SK-N-SH (cell line): ENCODE data around the gene ZFHX3. TPM values are rescaled to one million over a fixed set of nuclear protein-coding genes. Genes with fewer than 3 reads are reported as not detected.

Source experiments
- CTCF ChIA-PET: fragments of 300-600, 350-600 bp; formaldehyde crosslinking; extraction: SDS; loops from one replicate; lab custom pipeline; 2021; lab: Yijun Ruan, JAX
- POLR2A ChIA-PET: fragments of 350-600 bp; sonication (Branson Sonifier 250); formaldehyde crosslinking; extraction: SDS; loops from one replicate; lab custom pipeline; 2020; ENCODE audit warnings: antibody characterized with exemption, inconsistent platforms; lab: Yijun Ruan, JAX
- DNase-seq: peaks from one replicate; pipeline ENCODE4 v3.0.0; 2012
- H2AFZ ChIP-seq: fragments of 200-600 bp; sonication (generic); 2 replicates; pipeline ENCODE4 v1.8.1; 2016; ENCODE audit warnings: antibody characterized with exemption, mild to moderate bottlenecking, low read depth
- H3F3A ChIP-seq: fragments of 200-600 bp; sonication (generic); replicated peaks from 2 replicates; pipeline ENCODE3; 2016; ENCODE audit warnings: antibody characterized with exemption, mild to moderate bottlenecking; ENCODE audit not compliant: insufficient read depth
- H3K27ac ChIP-seq, 2 experiments: fragments of 200-500 bp in 1 of 2; fragments of 200-600 bp in 1 of 2; sonication (Bioruptor generic) in 1 of 2; sonication (generic), shearing (Covaris generic) in 1 of 2; 2 replicates each; pipeline versions ENCODE4 v1.5.1 to v1.6.1; 2014 to 2016; ENCODE audit warnings: low read depth in 2 of 2, inconsistent platforms in 1 of 2, low read length in 1 of 2, mild to moderate bottlenecking in 1 of 2, mixed read lengths in 1 of 2
- H3K27me3 ChIP-seq: fragments of 200-600 bp; sonication (generic), shearing (Covaris generic); 2 replicates; pipeline ENCODE4 v1.6.1; 2016; ENCODE audit warnings: mixed run types; ENCODE audit not compliant: insufficient read depth
- H3K36me3 ChIP-seq, 2 experiments: fragments of 200-500 bp in 1 of 2; fragments of 200-600 bp in 1 of 2; sonication (Bioruptor generic) in 1 of 2; sonication (generic) in 1 of 2; replicated peaks in 1 of 2; 2 replicates each; pipeline versions ENCODE3 to v1.5.1; 2014 to 2016; ENCODE audit warnings: low read length in 1 of 2, mild to moderate bottlenecking in 1 of 2; ENCODE audit not compliant: insufficient read depth in 2 of 2, control insufficient read depth in 1 of 2
- H3K4me1 ChIP-seq, 2 experiments: fragments of 200-500 bp in 1 of 2; fragments of 200-600 bp in 1 of 2; sonication (Bioruptor generic) in 1 of 2; sonication (generic), shearing (Covaris generic) in 1 of 2; 2 replicates each; pipeline versions ENCODE4 v1.5.1 to v1.6.1; 2014 to 2016; ENCODE audit warnings: low read depth in 1 of 2, low read length in 1 of 2, mixed run types in 1 of 2; ENCODE audit not compliant: insufficient read depth in 2 of 2, control insufficient read depth in 1 of 2
- H3K4me2 ChIP-seq: fragments of 200-600 bp; sonication (generic), shearing (Covaris generic); 2 replicates; pipeline ENCODE4 v1.6.1; 2017; ENCODE audit warnings: mixed run types
- H3K4me3 ChIP-seq, 2 experiments: fragments of 200-500 bp in 1 of 2; fragments of 200-600 bp in 1 of 2; sonication (Bioruptor generic) in 1 of 2; sonication (generic), shearing (Covaris generic) in 1 of 2; 2 replicates each; pipeline versions ENCODE4 v1.5.1 to v1.8.1; 2014 to 2016; ENCODE audit warnings: low read depth in 2 of 2, inconsistent platforms in 1 of 2, low read length in 1 of 2, mild to moderate bottlenecking in 1 of 2, mixed read lengths in 1 of 2, moderate library complexity in 1 of 2
- H3K79me2 ChIP-seq: fragments of 200-600 bp; sonication (generic); 2 replicates; pipeline ENCODE4 v1.8.1; 2017; ENCODE audit warnings: mild to moderate bottlenecking; ENCODE audit not compliant: insufficient read depth
- H3K9ac ChIP-seq: fragments of 200-600 bp; sonication (generic); 2 replicates; pipeline ENCODE4 v1.6.1; 2017; ENCODE audit warnings: mixed run types
- H3K9me2 ChIP-seq: fragments of 200-600 bp; sonication (generic); 2 replicates; pipeline ENCODE4 v1.6.1; 2017; ENCODE audit warnings: mixed run types
- H3K9me3 ChIP-seq: fragments of 200-600 bp; sonication (generic); 2 replicates; pipeline ENCODE4 v1.6.1; 2017; ENCODE audit warnings: mixed run types, mild to moderate bottlenecking, moderate library complexity
- H4K20me1 ChIP-seq: fragments of 200-600 bp; sonication (generic); 2 replicates; pipeline ENCODE4 v1.6.1; 2017; ENCODE audit warnings: mild to moderate bottlenecking, mixed run types; ENCODE audit not compliant: insufficient read depth
- ELF1 ChIP-seq: IDR thresholded peaks from 2 replicates; pipeline ENCODE4 v1.4.0; 2012
- EP300 ChIP-seq, 2 experiments: IDR thresholded peaks; 2 replicates each; pipeline versions ENCODE4 v1.4.0 to v1.6.1; 2012; ENCODE audit warnings: borderline replicate concordance in 1 of 2, low read depth in 1 of 2, low read length in 1 of 2
- FOSL2 ChIP-seq: IDR thresholded peaks from 2 replicates; pipeline ENCODE4 v1.4.0; 2012; ENCODE audit warnings: low read depth, mild to moderate bottlenecking, moderate library complexity, borderline replicate concordance
- GABPA ChIP-seq: IDR thresholded peaks from 2 replicates; pipeline ENCODE4 v1.4.0; 2012; ENCODE audit warnings: low read depth, mild to moderate bottlenecking
- JUND ChIP-seq: IDR thresholded peaks from 2 replicates; pipeline ENCODE4 v1.4.0; 2012
- MEF2A ChIP-seq: IDR thresholded peaks from 2 replicates; pipeline ENCODE4 v1.4.0; 2012; ENCODE audit warnings: low read depth, borderline replicate concordance
- MXI1 ChIP-seq: IDR thresholded peaks from 2 replicates; pipeline ENCODE4 v1.6.1; 2012; ENCODE audit warnings: mild to moderate bottlenecking, low read depth, low read length, improper control_type of control experiment
- PBX3 ChIP-seq: IDR thresholded peaks from 2 replicates; pipeline ENCODE4; 2012
- RAD21 ChIP-seq: IDR thresholded peaks from 2 replicates; pipeline ENCODE4 v1.6.1; 2012; ENCODE audit warnings: mild to moderate bottlenecking, low read length
- REST ChIP-seq: IDR thresholded peaks from 2 replicates; pipeline ENCODE4 v1.6.1; 2012; ENCODE audit warnings: mild to moderate bottlenecking, low read depth, low read length, moderate library complexity
- SIN3A ChIP-seq: IDR thresholded peaks from 2 replicates; pipeline ENCODE4 v1.6.1; 2012; ENCODE audit warnings: low read depth, mild to moderate bottlenecking, low read length, moderate library complexity, borderline replicate concordance
- TCF12 ChIP-seq: IDR thresholded peaks from 2 replicates; pipeline ENCODE4 v1.4.0; 2012
- TEAD4 ChIP-seq: IDR thresholded peaks from 2 replicates; pipeline ENCODE4 v1.4.0; 2012; ENCODE audit warnings: mild to moderate bottlenecking, borderline replicate concordance; ENCODE audit not compliant: insufficient read depth
- USF1 ChIP-seq: IDR thresholded peaks from 2 replicates; pipeline ENCODE4 v1.4.0; 2012; ENCODE audit warnings: low read depth, borderline replicate concordance
- ZBTB33 ChIP-seq: IDR thresholded peaks from 2 replicates; pipeline ENCODE4 v1.4.0; 2012; ENCODE audit warnings: low read depth, borderline replicate concordance
- WGBS: methylation state at CpG from one replicate; pipeline ENCODE4 v1.1.6; 2017; ENCODE audit warnings: low lambda C conversion rate; 5-methylcytosine and 5-hydroxymethylcytosine counted together
- polyA plus RNA-seq, 3 experiments: library from polyadenylated mRNA; depleted of rRNA; stranded (reverse); fragments of >200 nt; gene quantifications; 2 replicates each; pipeline ENCODE4 v1.2.3, GENCODE V29; 2012
- TF ChIP-seq, protein P1 (sequence below): fragments of 150-350 bp; IDR thresholded peaks from 2 replicates; pipeline ENCODE4 v1.6.1; 2016; ENCODE audit warnings: mild to moderate bottlenecking, low read depth, low read length
- TF ChIP-seq, protein P2 (sequence below): fragments of 150-350 bp; IDR thresholded peaks from 2 replicates; pipeline ENCODE4 v1.6.1; 2017; ENCODE audit warnings: antibody characterized with exemption, low read length, low read depth, borderline replicate concordance

The ZFHX3 gene
- polyA plus RNA-seq, 1 of the 3 experiments (the other 2 are of a cell fraction): 2.0 TPM

GRCh38 chr16:73021866-73022495 is 25.9 kb downstream of the ZFHX3 start:
- H3K27me3 ChIP-seq: no peaks in the 10 kb centered on the region
- no peaks in the 10 kb centered on the region for H3K36me3 ChIP-seq
- no peaks in the 10 kb centered on the region for H3K9me2 ChIP-seq
- WGBS: 85% methylated on average over 10 of the region's 12 CpGs
- no peak overlapping the region for H3K9ac ChIP-seq
- POLR2A ChIA-PET: no interaction called here
- H3F3A ChIP-seq: peaks cover 32% of the 10 kb centered on the region
- H4K20me1 ChIP-seq: peaks cover 73% of the 10 kb centered on the region
- no peak overlapping the region for H3K4me3 ChIP-seq
- H2AFZ ChIP-seq: no peak overlapping the region
- CTCF ChIA-PET: interaction anchor here (0.7 to 2.1 kb wide), 2 partner anchors 10 to 61 kb away, joined by 3 to 4 read pairs; no protein-coding TSS in a partner anchor
- TF ChIP-seq ZBTB33: no peak
- no peak for TF ChIP-seq PBX3
- TF ChIP-seq, protein P1, sequence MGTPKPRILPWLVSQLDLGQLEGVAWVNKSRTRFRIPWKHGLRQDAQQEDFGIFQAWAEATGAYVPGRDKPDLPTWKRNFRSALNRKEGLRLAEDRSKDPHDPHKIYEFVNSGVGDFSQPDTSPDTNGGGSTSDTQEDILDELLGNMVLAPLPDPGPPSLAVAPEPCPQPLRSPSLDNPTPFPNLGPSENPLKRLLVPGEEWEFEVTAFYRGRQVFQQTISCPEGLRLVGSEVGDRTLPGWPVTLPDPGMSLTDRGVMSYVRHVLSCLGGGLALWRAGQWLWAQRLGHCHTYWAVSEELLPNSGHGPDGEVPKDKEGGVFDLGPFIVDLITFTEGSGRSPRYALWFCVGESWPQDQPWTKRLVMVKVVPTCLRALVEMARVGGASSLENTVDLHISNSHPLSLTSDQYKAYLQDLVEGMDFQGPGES: no peak
- no peak for TF ChIP-seq REST
- no peak for TF ChIP-seq MEF2A
- no peak for TF ChIP-seq USF1
- no peak for TF ChIP-seq RAD21
- TF ChIP-seq SIN3A: no peak
- TF ChIP-seq TCF12: no peak
- no peak for TF ChIP-seq TEAD4
- TF ChIP-seq, protein P2, sequence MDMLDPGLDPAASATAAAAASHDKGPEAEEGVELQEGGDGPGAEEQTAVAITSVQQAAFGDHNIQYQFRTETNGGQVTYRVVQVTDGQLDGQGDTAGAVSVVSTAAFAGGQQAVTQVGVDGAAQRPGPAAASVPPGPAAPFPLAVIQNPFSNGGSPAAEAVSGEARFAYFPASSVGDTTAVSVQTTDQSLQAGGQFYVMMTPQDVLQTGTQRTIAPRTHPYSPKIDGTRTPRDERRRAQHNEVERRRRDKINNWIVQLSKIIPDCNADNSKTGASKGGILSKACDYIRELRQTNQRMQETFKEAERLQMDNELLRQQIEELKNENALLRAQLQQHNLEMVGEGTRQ: no peak
- TF ChIP-seq MXI1: no peak
- TF ChIP-seq EP300 (IDR thresholded peaks at IDR 0.05; ENCODE audit: borderline replicate concordance in 1 of 2, low read depth in 1 of 2, low read length in 1 of 2): no peak
- TF ChIP-seq ELF1: no peak
- no peak for TF ChIP-seq JUND
- no peak for TF ChIP-seq FOSL2
- no peak for TF ChIP-seq GABPA
- no peak for DNase-seq
- peak overlapping the region in 1 of 2 experiments; percentile 14; a peak in 1 of 4 replicates for H3K27ac ChIP-seq
- H3K4me1 ChIP-seq: peaks cover 15 to 55% of the 10 kb centered on the region in 2 experiments
- no peaks in the 10 kb centered on the region for H3K9me3 ChIP-seq
- H3K79me2 ChIP-seq: peaks cover 91% of the 10 kb centered on the region
- H3K4me2 ChIP-seq: no peak overlapping the region
